ENCODE data around the gene TNFSF11. TPM values are rescaled to one million over a fixed set of nuclear protein-coding genes. Genes with fewer than 3 reads are reported as not detected.

The TNFSF11 gene, protein sequence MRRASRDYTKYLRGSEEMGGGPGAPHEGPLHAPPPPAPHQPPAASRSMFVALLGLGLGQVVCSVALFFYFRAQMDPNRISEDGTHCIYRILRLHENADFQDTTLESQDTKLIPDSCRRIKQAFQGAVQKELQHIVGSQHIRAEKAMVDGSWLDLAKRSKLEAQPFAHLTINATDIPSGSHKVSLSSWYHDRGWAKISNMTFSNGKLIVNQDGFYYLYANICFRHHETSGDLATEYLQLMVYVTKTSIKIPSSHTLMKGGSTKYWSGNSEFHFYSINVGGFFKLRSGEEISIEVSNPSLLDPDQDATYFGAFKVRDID
- total RNA-seq = 2.1 and 2.4 TPM in 2 replicates

DNA sequence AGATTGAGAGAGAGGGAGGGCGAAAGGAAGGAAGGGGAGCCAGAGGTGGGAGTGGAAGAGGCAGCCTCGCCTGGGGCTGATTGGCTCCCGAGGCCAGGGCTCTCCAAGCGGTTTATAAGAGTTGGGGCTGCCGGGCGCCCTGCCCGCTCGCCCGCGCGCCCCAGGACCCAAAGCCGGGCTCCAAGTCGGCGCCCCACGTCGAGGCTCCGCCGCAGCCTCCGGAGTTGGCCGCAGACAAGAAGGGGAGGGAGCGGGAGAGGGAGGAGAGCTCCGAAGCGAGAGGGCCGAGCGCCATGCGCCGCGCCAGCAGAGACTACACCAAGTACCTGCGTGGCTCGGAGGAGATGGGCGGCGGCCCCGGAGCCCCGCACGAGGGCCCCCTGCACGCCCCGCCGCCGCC is at the start of gene TNFSF11:
TNFSF11 (plus strand) TSS at position 142 of the 400 bp plus-strand sequence; CDS start at position 294, 152 bp downstream.
- H3K27ac Mint-ChIP-seq = peak within 1 kb of the TSS; percentile 27
- peak; percentile 62 for DNase-seq
- H3K27me3 Mint-ChIP-seq = peaks cover 54% of the 10 kb centered on the region
- intact Hi-C loops (cut with micrococcal nuclease) = loop anchor here (2.0 to 5.0 kb wide), 2 partner anchors 181 to 242 kb away; no protein-coding TSS in a partner anchor
- no peaks in the 10 kb centered on the region for H3K36me3 Mint-ChIP-seq (ENCODE audit: low read depth)
- peaks cover 4% of the 10 kb centered on the region for H3K9me3 Mint-ChIP-seq
- peak within 1 kb of the TSS; percentile 82 for H3K4me3 Mint-ChIP-seq
- peaks cover 22% of the 10 kb centered on the region for H3K4me1 Mint-ChIP-seq

DNA sequence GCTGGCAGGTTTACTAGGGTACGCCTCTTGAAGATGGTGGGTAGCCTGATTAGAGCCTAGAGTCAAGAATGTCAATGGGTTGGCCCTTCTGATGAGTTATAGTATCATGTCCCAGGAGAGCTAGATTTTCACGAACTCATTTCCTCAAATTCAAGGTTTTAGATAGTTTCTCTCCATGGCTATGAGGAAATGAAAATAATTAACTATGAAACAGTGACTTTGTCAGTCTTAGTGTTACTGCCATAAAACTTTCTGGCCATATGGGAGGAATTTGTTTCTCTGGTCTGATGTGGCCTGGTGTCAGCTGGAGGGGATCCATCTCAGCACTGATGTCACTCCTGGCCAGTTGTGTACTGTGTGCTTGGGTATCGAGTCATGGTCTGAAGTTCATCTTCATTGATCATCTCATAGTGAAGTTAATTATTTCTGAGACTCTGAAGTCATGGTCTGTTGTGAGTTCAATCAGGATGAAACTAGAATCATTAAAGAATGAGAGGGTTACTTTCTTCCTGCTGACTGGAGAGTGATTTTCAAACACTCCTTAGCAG is 49.4 kb upstream of the TNFSF11 start:
- H3K4me1 Mint-ChIP-seq = no peaks in the 10 kb centered on the region
- no peak overlapping the region for H3K4me3 Mint-ChIP-seq
- peaks cover 10% of the 10 kb centered on the region for H3K9me3 Mint-ChIP-seq
- no peaks in the 10 kb centered on the region for H3K27me3 Mint-ChIP-seq
- intact Hi-C loops (cut with micrococcal nuclease) = no loop called here
- no peaks in the 10 kb centered on the region for H3K36me3 Mint-ChIP-seq (ENCODE audit: low read depth)
- H3K27ac Mint-ChIP-seq = no peak overlapping the region
- DNase-seq = no peak

DNA sequence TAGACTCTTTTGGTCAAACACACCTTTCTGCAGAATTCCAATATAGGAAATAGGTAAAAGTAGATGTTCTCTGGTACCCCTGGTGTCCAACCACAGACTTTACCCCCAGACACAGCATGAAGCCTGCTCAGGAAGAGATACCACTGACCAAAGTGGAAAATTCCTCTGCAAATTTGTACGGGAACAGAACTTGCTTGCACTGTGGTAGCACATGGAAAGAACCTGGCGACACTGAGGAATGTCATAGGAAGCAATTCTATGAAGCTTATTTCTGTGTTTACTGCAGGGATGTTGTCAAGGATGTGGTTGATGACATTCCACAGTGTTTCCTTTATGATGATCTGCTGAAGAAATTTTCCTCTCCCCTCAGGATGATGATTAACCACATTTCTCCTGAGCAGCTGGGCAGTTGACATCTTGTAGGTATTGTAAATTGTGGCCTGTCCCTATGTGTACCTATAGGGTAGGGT is 48.9 kb upstream of the TNFSF11 start:
- H3K27ac Mint-ChIP-seq = no peak overlapping the region
- H3K4me3 Mint-ChIP-seq = no peak overlapping the region
- H3K36me3 Mint-ChIP-seq (ENCODE audit: low read depth) = no peaks in the 10 kb centered on the region
- intact Hi-C loops (cut with micrococcal nuclease) = no loop called here
- H3K27me3 Mint-ChIP-seq = no peaks in the 10 kb centered on the region
- DNase-seq = no peak
- no peaks in the 10 kb centered on the region for H3K4me1 Mint-ChIP-seq
- H3K9me3 Mint-ChIP-seq = peaks cover 10% of the 10 kb centered on the region

DNA sequence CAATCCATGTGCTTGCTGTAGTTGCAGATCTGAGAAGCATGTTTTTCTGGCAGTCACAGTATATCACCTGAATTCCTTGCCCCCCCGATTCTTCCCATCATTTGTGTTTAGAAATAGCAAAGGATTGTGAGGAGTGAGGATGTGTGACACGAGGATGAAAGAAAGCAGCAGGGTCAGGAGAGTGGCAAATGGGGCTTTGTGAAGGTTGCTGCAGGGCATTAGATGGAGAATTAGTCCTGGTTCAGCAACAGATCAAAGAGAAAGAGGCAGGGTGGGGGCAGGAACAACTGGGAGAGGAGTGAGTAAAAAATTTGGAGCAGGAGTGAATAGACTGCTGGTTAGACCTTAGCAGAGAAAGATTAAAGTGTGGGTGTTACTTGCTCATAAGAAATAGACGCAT is 47.7 kb upstream of the TNFSF11 start:
- peaks cover 15% of the 10 kb centered on the region for H3K9me3 Mint-ChIP-seq
- H3K4me3 Mint-ChIP-seq = no peak overlapping the region
- no peaks in the 10 kb centered on the region for H3K36me3 Mint-ChIP-seq (ENCODE audit: low read depth)
- H3K4me1 Mint-ChIP-seq = peaks cover 3% of the 10 kb centered on the region
- no peak for DNase-seq
- intact Hi-C loops (cut with micrococcal nuclease) = no loop called here
- no peak overlapping the region for H3K27ac Mint-ChIP-seq
- no peaks in the 10 kb centered on the region for H3K27me3 Mint-ChIP-seq

DNA sequence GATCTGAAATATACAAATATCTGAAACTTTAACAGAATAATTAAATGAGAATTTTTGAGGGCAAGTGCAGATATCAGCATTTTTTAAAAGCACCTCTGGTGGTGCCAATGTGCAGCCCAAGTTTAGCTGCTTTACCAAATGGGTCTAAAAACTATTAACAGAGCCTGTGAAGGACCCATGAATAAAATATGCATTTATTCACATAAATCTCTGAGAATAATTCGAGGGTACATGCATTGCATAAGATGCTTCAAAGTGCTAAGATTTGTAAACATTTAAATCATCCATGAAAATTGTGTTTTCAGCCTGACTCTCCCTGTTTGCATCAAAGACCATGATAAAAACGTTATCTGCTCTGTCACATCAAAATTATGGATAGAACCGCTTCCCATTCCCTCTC is 47.1 kb upstream of the TNFSF11 start:
- DNase-seq = no peak
- Mint-ChIP-seq H3K4me1 (peaks cover 3% of the 10 kb centered on the region), H3K9me3 (peaks cover 13% of the 10 kb centered on the region), H3K4me3 (no peak overlapping the region), H3K27me3 (no peaks in the 10 kb centered on the region), H3K27ac (no peak overlapping the region), H3K36me3 (ENCODE audit: low read depth) (no peaks in the 10 kb centered on the region)
- intact Hi-C loops (cut with micrococcal nuclease) = no loop called here

DNA sequence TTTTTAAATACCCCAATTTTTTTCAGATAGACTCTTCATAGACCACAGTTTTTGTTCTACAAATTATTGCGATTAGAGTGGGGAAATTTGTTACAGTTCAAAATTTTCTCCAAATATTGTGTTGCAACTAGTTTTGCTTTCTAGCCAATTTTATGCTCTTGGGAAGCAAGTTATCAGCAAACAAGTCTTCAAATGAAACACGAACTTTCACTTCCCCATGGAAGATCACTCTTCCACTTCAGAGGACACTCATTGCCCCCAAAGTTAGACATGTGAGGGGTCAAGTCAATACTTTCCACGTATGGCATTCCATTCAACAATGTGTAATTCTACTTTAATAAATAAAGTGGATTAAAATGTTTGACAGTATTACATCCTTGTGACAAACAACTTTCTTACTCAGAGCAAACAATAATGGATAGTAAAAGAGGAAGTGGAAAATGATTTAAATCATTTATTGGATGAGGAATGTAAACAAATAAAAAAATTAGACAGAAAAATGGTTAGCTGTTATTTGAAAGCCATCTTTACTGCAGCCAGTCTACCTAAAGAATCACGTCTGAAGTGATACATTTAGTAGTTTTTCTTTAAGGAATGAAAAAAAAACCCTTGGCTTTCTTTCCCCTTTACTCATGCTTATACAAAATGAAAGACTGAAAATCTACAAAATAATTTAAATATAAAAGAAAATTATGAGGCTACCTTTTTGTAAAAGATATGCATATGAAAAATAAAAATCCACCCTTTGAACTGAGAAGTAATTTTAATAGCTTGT is 41.2 kb upstream of the TNFSF11 start:
- H3K27ac Mint-ChIP-seq = no peak overlapping the region
- H3K4me3 Mint-ChIP-seq = no peak overlapping the region
- H3K4me1 Mint-ChIP-seq = peaks cover 3% of the 10 kb centered on the region
- DNase-seq = no peak
- H3K36me3 Mint-ChIP-seq (ENCODE audit: low read depth) = no peaks in the 10 kb centered on the region
- H3K27me3 Mint-ChIP-seq = no peaks in the 10 kb centered on the region
- peaks cover 16% of the 10 kb centered on the region for H3K9me3 Mint-ChIP-seq
- intact Hi-C loops (cut with micrococcal nuclease) = no loop called here

DNA sequence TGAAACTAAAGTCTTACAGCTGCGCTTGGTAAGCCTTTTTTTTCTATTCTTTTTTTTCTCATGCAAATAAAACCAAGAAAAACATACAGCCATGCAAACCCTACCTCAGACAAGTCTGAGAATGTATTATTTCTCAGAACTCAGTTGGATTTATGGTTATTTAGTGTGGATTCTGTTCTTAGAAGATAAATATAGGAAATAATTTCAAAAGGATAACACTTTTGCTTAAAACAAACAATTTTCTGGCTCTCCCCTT is 40.7 kb upstream of the TNFSF11 start:
- no peak overlapping the region for H3K27ac Mint-ChIP-seq
- H3K4me3 Mint-ChIP-seq = no peak overlapping the region
- H3K4me1 Mint-ChIP-seq = peaks cover 3% of the 10 kb centered on the region
- intact Hi-C loops (cut with micrococcal nuclease) = no loop called here
- H3K36me3 Mint-ChIP-seq (ENCODE audit: low read depth) = no peaks in the 10 kb centered on the region
- H3K27me3 Mint-ChIP-seq = no peaks in the 10 kb centered on the region
- no peak for DNase-seq
- peaks cover 16% of the 10 kb centered on the region for H3K9me3 Mint-ChIP-seq

DNA sequence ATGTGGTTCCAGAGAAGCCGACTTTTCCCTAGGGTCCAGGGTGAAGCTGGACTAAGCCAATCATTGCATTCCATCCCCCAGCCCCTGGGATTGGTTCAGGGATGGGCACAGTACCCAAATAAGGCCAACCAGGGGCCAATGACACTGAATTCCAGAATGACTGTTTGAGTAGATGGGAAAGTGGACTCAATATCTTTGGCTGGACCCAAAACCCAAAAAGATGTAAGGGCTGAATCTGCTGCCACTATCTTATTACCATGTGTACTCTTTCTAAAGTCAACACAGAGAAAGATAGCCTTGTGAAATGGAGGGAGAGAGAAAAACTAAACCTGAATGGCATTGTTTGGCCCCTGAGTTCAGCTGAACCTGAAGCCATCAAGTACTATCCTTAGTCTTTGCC is 39.2 kb upstream of the TNFSF11 start:
- Mint-ChIP-seq H3K36me3 (ENCODE audit: low read depth) (no peaks in the 10 kb centered on the region), H3K4me1 (peaks cover 3% of the 10 kb centered on the region), H3K27me3 (no peaks in the 10 kb centered on the region), H3K4me3 (no peak overlapping the region), H3K9me3 (peaks cover 16% of the 10 kb centered on the region), H3K27ac (no peak overlapping the region)
- no peak for DNase-seq
- intact Hi-C loops (cut with micrococcal nuclease) = no loop called here

DNA sequence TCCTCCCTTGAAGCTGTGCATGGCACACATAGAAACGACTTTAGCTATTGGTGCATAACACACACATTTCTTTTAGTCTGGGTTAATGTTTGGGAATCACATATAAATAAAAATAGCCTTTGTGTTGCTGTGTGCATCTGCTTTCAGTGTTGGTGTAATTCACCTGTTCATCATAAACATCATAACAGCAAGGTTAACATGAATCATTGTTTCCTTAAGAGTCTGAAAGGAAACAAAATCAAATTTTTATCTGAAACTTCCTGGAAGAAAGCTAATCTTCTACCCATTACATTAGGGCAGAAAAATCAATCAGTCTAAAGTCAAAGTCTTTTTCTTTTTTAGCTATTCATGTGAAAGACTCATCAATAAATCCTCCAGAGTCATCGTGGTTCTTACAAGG is 35.0 kb upstream of the TNFSF11 start:
- H3K27ac Mint-ChIP-seq = no peak overlapping the region
- DNase-seq = no peak
- peaks cover 6% of the 10 kb centered on the region for H3K9me3 Mint-ChIP-seq
- H3K27me3 Mint-ChIP-seq = no peaks in the 10 kb centered on the region
- no peaks in the 10 kb centered on the region for H3K4me1 Mint-ChIP-seq
- H3K4me3 Mint-ChIP-seq = no peak overlapping the region
- H3K36me3 Mint-ChIP-seq (ENCODE audit: low read depth) = no peaks in the 10 kb centered on the region
- intact Hi-C loops (cut with micrococcal nuclease) = no loop called here

DNA sequence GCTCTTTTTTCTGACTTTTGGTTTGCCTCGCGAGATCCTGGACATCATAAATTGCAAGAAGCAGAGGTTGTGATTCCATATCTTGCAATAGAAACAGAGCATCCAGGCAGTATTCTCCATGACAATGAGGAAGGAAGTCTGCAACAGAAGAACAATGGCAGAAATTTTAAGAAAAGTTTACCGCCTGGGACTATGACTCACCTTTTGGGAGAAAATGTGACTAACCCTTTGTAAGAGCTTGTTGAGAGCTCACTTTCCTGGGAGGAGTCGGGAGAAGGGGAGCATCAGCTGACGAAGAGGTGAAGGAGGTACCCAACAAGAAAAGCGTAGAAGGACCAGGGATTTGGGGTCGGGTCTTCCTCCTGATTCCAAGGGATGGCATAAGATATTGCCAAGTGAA is 34.3 kb upstream of the TNFSF11 start:
- Mint-ChIP-seq H3K36me3 (ENCODE audit: low read depth) (no peaks in the 10 kb centered on the region), H3K4me1 (no peaks in the 10 kb centered on the region), H3K9me3 (peaks cover 6% of the 10 kb centered on the region), H3K27me3 (no peaks in the 10 kb centered on the region), H3K27ac (no peak overlapping the region), H3K4me3 (no peak overlapping the region)
- peak; percentile 31 for DNase-seq
- intact Hi-C loops (cut with micrococcal nuclease) = no loop called here

DNA sequence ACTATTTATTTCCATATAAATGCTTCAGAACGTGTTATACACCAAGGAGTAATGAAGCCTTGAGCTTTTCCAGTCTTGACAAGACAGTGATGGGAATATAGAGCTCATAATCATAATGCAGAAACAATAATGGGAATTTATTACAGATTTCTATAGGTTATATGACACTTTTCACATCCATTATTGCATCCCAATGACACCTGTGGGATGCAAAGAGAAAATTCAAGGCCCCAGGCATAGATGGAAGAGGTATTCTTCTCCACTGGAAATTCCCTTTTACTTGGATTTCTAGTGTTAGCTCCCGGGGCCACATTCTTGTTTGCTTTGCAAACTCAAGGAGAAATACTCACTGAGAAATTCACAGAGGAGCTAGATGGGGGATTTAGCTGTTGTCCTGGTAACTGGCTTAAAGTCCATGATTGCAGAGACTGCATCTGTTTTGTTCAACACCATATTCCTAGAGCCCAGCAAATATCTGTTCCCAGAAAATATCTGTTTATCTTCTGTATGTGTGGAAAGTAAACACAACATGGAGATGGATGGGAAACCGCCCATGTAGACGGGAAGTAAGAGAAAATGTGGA is 30.6 kb upstream of the TNFSF11 start:
- DNase-seq = no peak
- peaks cover 5% of the 10 kb centered on the region for H3K9me3 Mint-ChIP-seq
- H3K27me3 Mint-ChIP-seq = no peaks in the 10 kb centered on the region
- H3K36me3 Mint-ChIP-seq (ENCODE audit: low read depth) = no peaks in the 10 kb centered on the region
- H3K4me3 Mint-ChIP-seq = no peak overlapping the region
- H3K4me1 Mint-ChIP-seq = peaks cover 10% of the 10 kb centered on the region
- H3K27ac Mint-ChIP-seq = no peak overlapping the region
- intact Hi-C loops (cut with micrococcal nuclease) = no loop called here

DNA sequence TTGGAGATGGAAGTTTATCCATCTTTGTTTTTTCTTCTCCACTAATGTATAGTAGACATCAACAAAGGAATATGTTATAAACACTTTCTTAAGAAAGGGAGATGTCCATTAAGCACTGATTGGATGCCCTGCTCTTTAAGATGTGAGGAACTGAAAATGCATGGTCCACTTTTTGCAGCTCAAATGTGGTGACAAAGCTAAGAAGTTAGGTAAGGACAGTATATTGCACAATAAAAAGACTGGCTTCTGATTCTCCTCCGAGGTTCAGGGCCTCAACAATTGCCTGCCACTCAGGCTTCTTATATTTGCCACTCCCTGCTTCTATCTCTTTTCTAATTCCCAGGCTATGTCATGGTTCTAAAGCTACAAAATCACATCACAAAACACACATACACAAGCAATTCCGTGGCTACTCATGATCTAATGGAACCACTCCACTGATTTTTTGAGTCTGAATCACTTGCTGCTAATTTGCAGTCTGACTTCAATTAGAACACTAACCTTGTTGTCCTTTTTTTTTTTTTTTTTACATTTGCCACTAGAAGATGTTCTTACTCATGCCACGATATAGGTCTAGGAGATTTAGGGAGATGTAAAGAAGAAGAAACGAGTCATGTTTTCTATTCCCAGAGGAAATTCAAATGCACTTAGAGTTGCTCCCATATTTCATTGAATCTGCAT is 29.6 kb upstream of the TNFSF11 start:
- H3K36me3 Mint-ChIP-seq (ENCODE audit: low read depth) = no peaks in the 10 kb centered on the region
- intact Hi-C loops (cut with micrococcal nuclease) = no loop called here

DNA sequence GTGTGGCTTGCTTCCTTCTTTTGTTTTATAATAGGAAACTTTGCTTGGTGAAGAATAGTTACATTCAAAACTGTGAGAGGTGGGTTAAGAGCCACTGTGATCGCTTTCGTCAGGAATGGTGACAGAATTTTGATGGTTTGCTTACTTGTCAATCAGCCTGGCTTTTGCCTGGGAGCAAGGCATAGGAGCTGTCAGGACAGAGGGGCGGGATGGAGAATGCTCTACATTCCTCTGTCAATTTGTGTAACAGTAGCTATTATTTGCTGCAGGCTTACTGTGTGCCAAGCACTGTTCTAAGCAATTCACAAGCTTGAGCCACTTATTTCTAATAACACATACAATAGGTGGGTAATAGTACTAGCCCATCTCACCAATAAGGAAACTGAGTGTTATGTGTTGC is 28.1 kb upstream of the TNFSF11 start:
- DNase-seq = no peak
- intact Hi-C loops (cut with micrococcal nuclease) = no loop called here
- Mint-ChIP-seq H3K4me3 (no peak overlapping the region), H3K27me3 (no peaks in the 10 kb centered on the region), H3K4me1 (peaks cover 15% of the 10 kb centered on the region), H3K27ac (no peak overlapping the region), H3K36me3 (ENCODE audit: low read depth) (no peaks in the 10 kb centered on the region), H3K9me3 (peaks cover 9% of the 10 kb centered on the region)

More for the DNA sequence above, 29.6 kb upstream of the TNFSF11 start:
- Mint-ChIP-seq H3K4me3 (no peak overlapping the region), H3K9me3 (peaks cover 5% of the 10 kb centered on the region), H3K4me1 (peaks cover 13% of the 10 kb centered on the region), H3K27ac (no peak overlapping the region), H3K27me3 (no peaks in the 10 kb centered on the region)
- no peak for DNase-seq
